NCI-H82 (cell line): ENCODE data around the gene ZNF77.
A peak's percentile ranks its signal among the peaks of the same experiment; 100 is the strongest.
"Not testable (repeated sequence)": the region's sequence is repeated elsewhere in the genome, so short reads cannot be mapped to it uniquely, and the experiment has no call there.

Source experiments
- DNase-seq: peaks from one replicate; lab custom pipeline; 2025; lab: John Stamatoyannopoulos, UW

Gene ZNF77

GRCh38 chr19:2944775-2945574, at the start of gene ZNF77:
Gene ZNF77 (minus strand): TSS chr19:2944971. CDS start chr19:2944840, 131 bp downstream.
- peak; percentile 99 for DNase-seq

GRCh38 chr19:2993579-2993978, 48.8 kb upstream of the ZNF77 start:
- DNase-seq, result no peak

- no peak for DNase-seq
These were observed 48.2 kb upstream of the ZNF77 start for GRCh38 chr19:2992958-2993357.

- not testable (repeated sequence) for DNase-seq
These were observed 47.6 kb upstream of the ZNF77 start for GRCh38 chr19:2992333-2992732.

- no peak for DNase-seq
These were observed 44.6 kb upstream of the ZNF77 start for GRCh38 chr19:2989236-2989946.

- DNase-seq, result no peak
These were observed 43.8 kb upstream of the ZNF77 start for GRCh38 chr19:2988568-2988967.

GRCh38 chr19:2987797-2988196, 43.0 kb upstream of the ZNF77 start:
- DNase-seq, result no peak

- peak; percentile 64 for DNase-seq
These were observed 42.3 kb upstream of the ZNF77 start for GRCh38 chr19:2986951-2987524.

GRCh38 chr19:2984215-2984528, 39.4 kb upstream of the ZNF77 start:
- DNase-seq, result no peak

GRCh38 chr19:2983351-2984214, 38.8 kb upstream of the ZNF77 start:
- peak; percentile 98 for DNase-seq

- peak; percentile 76 for DNase-seq
These were observed 38.2 kb upstream of the ZNF77 start for GRCh38 chr19:2982983-2983350.

- no peak for DNase-seq
These were observed 37.8 kb upstream of the ZNF77 start for GRCh38 chr19:2982561-2982960.

GRCh38 chr19:2981898-2982297, 37.1 kb upstream of the ZNF77 start:
- DNase-seq, result no peak

GRCh38 chr19:2978772-2979171, 34.0 kb upstream of the ZNF77 start:
- no peak for DNase-seq

- no peak for DNase-seq
These were observed 33.5 kb upstream of the ZNF77 start for GRCh38 chr19:2978166-2978767.

GRCh38 chr19:2977746-2978138, 33.0 kb upstream of the ZNF77 start:
- DNase-seq, result no peak

- peak; percentile 97 for DNase-seq
These were observed 32.4 kb upstream of the ZNF77 start, which contains the start of gene TLE6 for GRCh38 chr19:2977001-2977745. Gene TLE6 (plus strand): TSS chr19:2977564. CDS start chr19:2978234, 670 bp downstream.

- DNase-seq, result peak; percentile 35
These were observed 31.8 kb upstream of the ZNF77 start for GRCh38 chr19:2976609-2977000.

- DNase-seq, result peak; percentile 58
These were observed 29.7 kb upstream of the ZNF77 start for GRCh38 chr19:2974342-2975041.

GRCh38 chr19:2973229-2973628, 28.5 kb upstream of the ZNF77 start:
- no peak for DNase-seq
